ENCODE results near the gene MED26.

MED26 gene

GRCh38 chr19:16650821-16651220 is 22.8 kb upstream of the MED26 start:
- DNase-seq (ENCODE audit: low spot score), result no peak

GRCh38 chr19:16649734-16650133 is 21.7 kb upstream of the MED26 start:
- DNase-seq (ENCODE audit: low spot score), result no peak

GRCh38 chr19:16645140-16645539 is 17.1 kb upstream of the MED26 start:
- no peak for DNase-seq (ENCODE audit: low spot score)

- no peak for DNase-seq (ENCODE audit: low spot score)
Observed at GRCh38 chr19:16641695-16642094, 13.7 kb upstream of the MED26 start.

- no peak for DNase-seq (ENCODE audit: low spot score)
Observed at GRCh38 chr19:16640951-16641350, 12.9 kb upstream of the MED26 start.

- no peak for DNase-seq (ENCODE audit: low spot score)
Observed at GRCh38 chr19:16638666-16639065, 10.7 kb upstream of the MED26 start.

GRCh38 chr19:16637535-16637934 is 9.5 kb upstream of the MED26 start:
- DNase-seq (ENCODE audit: low spot score), result no peak

- no peak for DNase-seq (ENCODE audit: low spot score)
Observed at GRCh38 chr19:16631465-16631864, 3.5 kb upstream of the MED26 start.

GRCh38 chr19:16628984-16629691 is 1.1 kb upstream of the MED26 start:
- no peak for DNase-seq (ENCODE audit: low spot score)

- no peak for DNase-seq (ENCODE audit: low spot score)
Observed at GRCh38 chr19:16627928-16628182, 149 bp downstream of the MED26 start.

GRCh38 chr19:16627193-16627927 is 644 bp downstream of the MED26 start:
- no peak for DNase-seq (ENCODE audit: low spot score)

- DNase-seq (ENCODE audit: low spot score), result no peak
Observed at GRCh38 chr19:16626796-16627192, 1.2 kb downstream of the MED26 start.

GRCh38 chr19:16625163-16625958 is 2.6 kb downstream of the MED26 start:
- no peak for DNase-seq (ENCODE audit: low spot score)

GRCh38 chr19:16624236-16624635 is 3.8 kb downstream of the MED26 start:
- no peak for DNase-seq (ENCODE audit: low spot score)

GRCh38 chr19:16623576-16623975 is 4.4 kb downstream of the MED26 start:
- no peak for DNase-seq (ENCODE audit: low spot score)

GRCh38 chr19:16623066-16623465 is 4.9 kb downstream of the MED26 start:
- no peak for DNase-seq (ENCODE audit: low spot score)

- no peak for DNase-seq (ENCODE audit: low spot score)
Observed at GRCh38 chr19:16621165-16621800, 6.7 kb downstream of the MED26 start.

- DNase-seq (ENCODE audit: low spot score), result no peak
Observed at GRCh38 chr19:16620584-16620983, 7.4 kb downstream of the MED26 start.

- DNase-seq (ENCODE audit: low spot score), result no peak
Observed at GRCh38 chr19:16620018-16620417, 8.0 kb downstream of the MED26 start.

- no peak for DNase-seq (ENCODE audit: low spot score)
Observed at GRCh38 chr19:16619457-16619856, 8.5 kb downstream of the MED26 start.

GRCh38 chr19:16618248-16618647 is 9.8 kb downstream of the MED26 start:
- DNase-seq (ENCODE audit: low spot score), result no peak

GRCh38 chr19:16615808-16616207 is 12.2 kb downstream of the MED26 start:
- no peak for DNase-seq (ENCODE audit: low spot score)

- no peak for DNase-seq (ENCODE audit: low spot score)
Observed at GRCh38 chr19:16614941-16615340, 13.1 kb downstream of the MED26 start.

Measured in HuH-7 (cell line).